ENCODE measurements around the gene INKA2. TPM values are rescaled to one million over a fixed set of nuclear protein-coding genes. Genes with fewer than 3 reads are reported as not detected.

Gene INKA2
- total RNA-seq, 1 experiment from 2014 or later: 0.54 TPM

GRCh38 chr1:111704776-111705175, 34.4 kb downstream of the INKA2 start:
- H3K9me3 ChIP-seq (ENCODE audit: control insufficient read depth, insufficient read depth, low read depth, low read length): no peaks in the 10 kb centered on the region
- DNase-seq (ENCODE audit: low read depth, low spot score) (no peak), ATAC-seq (no peak)
- ChIA-PET POLR2A (no interaction called here), CTCF (no interaction called here)
- BruUV-seq (replicated peaks): no TSS peak
- no peak overlapping the region for H3K4me3 ChIP-seq (ENCODE audit: low read depth in 2 of 2, low read length in 2 of 2)
- intact Hi-C loops (cut with micrococcal nuclease; ENCODE audit: unreplicated experiment): no loop called here
- no peak for TF ChIP-seq CTCF (IDR thresholded peaks at IDR 0.05)
- H3K36me3 ChIP-seq (ENCODE audit: control insufficient read depth, insufficient read depth, low read length): peaks cover 6% of the 10 kb centered on the region; the same call in 1 of the 2 replicates
- no peaks in the 10 kb centered on the region for H3K27me3 ChIP-seq (ENCODE audit: control insufficient read depth, insufficient read depth, low read length)
- no peak overlapping the region for H3K27ac ChIP-seq (ENCODE audit: low read length)
- in situ Hi-C loops (cut with HindIII; ENCODE audit: low pct_unique_long_range_greater_than_20kb, low sequenced_read_pairs): no loop called here
- no peaks in the 10 kb centered on the region for H3K4me1 ChIP-seq (ENCODE audit: control insufficient read depth, insufficient read depth, low read length)

- ChIA-PET POLR2A (no interaction called here), CTCF (no interaction called here)
- TF ChIP-seq POLR2AphosphoS5 (IDR thresholded peaks at IDR 0.05; ENCODE audit: low read depth, low read length): no peak
- TF ChIP-seq SIN3A (IDR thresholded peaks at IDR 0.05; ENCODE audit: borderline replicate concordance, insufficient read depth, low read depth, low read length): no peak
- TF ChIP-seq TCF7L2 (IDR thresholded peaks at IDR 0.05; ENCODE audit: low read depth, low read length): no peak
- TF ChIP-seq CTCF (IDR thresholded peaks at IDR 0.05): no peak
- no peak for TF ChIP-seq REST (IDR thresholded peaks at IDR 0.05; ENCODE audit: insufficient read depth in 1 of 2, low read depth in 2 of 2, low read length in 1 of 2)
- Histone ChIP-seq H3K4me1 (ENCODE audit: control insufficient read depth, insufficient read depth, low read length) (no peaks in the 10 kb centered on the region), H3K27ac (ENCODE audit: low read length) (no peak overlapping the region), H3K36me3 (ENCODE audit: control insufficient read depth, insufficient read depth, low read length) (peaks cover 6% of the 10 kb centered on the region; the same call in 1 of the 2 replicates), H3K4me3 (ENCODE audit: low read depth in 2 of 2, low read length in 2 of 2) (no peak overlapping the region), H3K27me3 (ENCODE audit: control insufficient read depth, insufficient read depth, low read length) (no peaks in the 10 kb centered on the region), H3K9me3 (ENCODE audit: control insufficient read depth, insufficient read depth, low read depth, low read length) (no peaks in the 10 kb centered on the region)
- intact Hi-C loops (cut with micrococcal nuclease; ENCODE audit: unreplicated experiment) (no loop called here), in situ Hi-C loops (cut with HindIII; ENCODE audit: low pct_unique_long_range_greater_than_20kb, low sequenced_read_pairs) (no loop called here)
- no peak for DNase-seq (ENCODE audit: low read depth, low spot score)
- no peak for ATAC-seq
- no TSS peak for BruUV-seq (replicated peaks)
These were observed 35.0 kb downstream of the INKA2 start for GRCh38 chr1:111704240-111704639.

Measured in Panc1 (cell line).